Activated CD8-positive, alpha-beta memory T cell treated with anti-CD3 and anti-CD28 coated beads, Interleukin-2, amount 50 U/mL, for 4 hours (primary cell): ENCODE data around the gene NSD1.

Source experiments
- DNase-seq: peaks from one replicate; pipeline ENCODE4 v3.0.0-alpha.2; 2020

NSD1 gene

GRCh38 chr5:177133096-177133852 lies at the start of gene NSD1:
Gene NSD1, plus strand, starts transcription at chr5:177133773. Its CDS starts 1,331 bp downstream, at chr5:177135104.
- DNase-seq = peak; percentile 91

GRCh38 chr5:177084175-177084574 lies 49.4 kb upstream of the NSD1 start:
- DNase-seq = no peak

- DNase-seq = no peak
Observed at GRCh38 chr5:177085985-177086653, 47.5 kb upstream of the NSD1 start.

GRCh38 chr5:177086654-177087397 lies 46.7 kb upstream of the NSD1 start, which contains the start of gene FGFR4:
Gene FGFR4, plus strand, starts transcription at chr5:177086915. Its CDS starts 2,688 bp downstream, at chr5:177089603.
- peak; percentile 65 for DNase-seq

- DNase-seq = no peak
Observed at GRCh38 chr5:177087398-177088005, 46.1 kb upstream of the NSD1 start.

GRCh38 chr5:177089127-177089526 lies 44.4 kb upstream of the NSD1 start:
- no peak for DNase-seq

- DNase-seq = no peak
Observed at GRCh38 chr5:177089825-177090641, 43.5 kb upstream of the NSD1 start.

GRCh38 chr5:177090813-177091212 lies 42.8 kb upstream of the NSD1 start:
- DNase-seq = no peak

GRCh38 chr5:177091232-177091631 lies 42.3 kb upstream of the NSD1 start:
- no peak for DNase-seq

- DNase-seq = no peak
Observed at GRCh38 chr5:177092178-177093081, 41.1 kb upstream of the NSD1 start.

GRCh38 chr5:177093082-177093712 lies 40.4 kb upstream of the NSD1 start:
- DNase-seq = no peak

- no peak for DNase-seq
Observed at GRCh38 chr5:177093803-177094202, 39.8 kb upstream of the NSD1 start.

- no peak for DNase-seq
Observed at GRCh38 chr5:177094224-177095087, 39.1 kb upstream of the NSD1 start.

GRCh38 chr5:177095088-177095669 lies 38.4 kb upstream of the NSD1 start:
- no peak for DNase-seq

- no peak for DNase-seq
Observed at GRCh38 chr5:177096162-177097015, 37.2 kb upstream of the NSD1 start.

- DNase-seq = no peak
Observed at GRCh38 chr5:177097016-177097985, 36.3 kb upstream of the NSD1 start.

GRCh38 chr5:177098120-177098469 lies 35.5 kb upstream of the NSD1 start:
- DNase-seq = no peak
